ENCODE data around the gene ZNF394.

Gene ZNF394

GRCh38 chr7:99497766-99498545 lies 2.1 kb downstream of the ZNF394 start:
- no peak for TF ChIP-seq CTCF (IDR thresholded peaks at IDR 0.05; ENCODE audit: insufficient read depth, low read depth, low read length, missing control alignments)
- no peak for DNase-seq (ENCODE audit: low read depth)
- peak overlapping the region; percentile 88 for H3K4me3 ChIP-seq (ENCODE audit: low read length)

GRCh38 chr7:99493823-99494222 lies 6.3 kb downstream of the ZNF394 start:
- no peak for TF ChIP-seq CTCF (IDR thresholded peaks at IDR 0.05; ENCODE audit: insufficient read depth, low read depth, low read length, missing control alignments)
- DNase-seq (ENCODE audit: low read depth): no peak
- H3K4me3 ChIP-seq (ENCODE audit: low read length): no peak overlapping the region

- no peak for DNase-seq (ENCODE audit: low read depth)
- no peak overlapping the region for H3K4me3 ChIP-seq (ENCODE audit: low read length)
- TF ChIP-seq CTCF (IDR thresholded peaks at IDR 0.05; ENCODE audit: insufficient read depth, low read depth, low read length, missing control alignments): no peak
These were observed 9.2 kb downstream of the ZNF394 start for GRCh38 chr7:99490878-99491277.

- no peak for TF ChIP-seq CTCF (IDR thresholded peaks at IDR 0.05; ENCODE audit: insufficient read depth, low read depth, low read length, missing control alignments)
- DNase-seq (ENCODE audit: low read depth): no peak
- H3K4me3 ChIP-seq (ENCODE audit: low read length): no peak overlapping the region
These were observed 10.8 kb downstream of the ZNF394 start for GRCh38 chr7:99489235-99489634.

- DNase-seq (ENCODE audit: low read depth): peak; percentile 74
- no peak for TF ChIP-seq CTCF (IDR thresholded peaks at IDR 0.05; ENCODE audit: insufficient read depth, low read depth, low read length, missing control alignments)
- H3K4me3 ChIP-seq (ENCODE audit: low read length): no peak overlapping the region
These were observed 15.0 kb downstream of the ZNF394 start for GRCh38 chr7:99485094-99485493.

- no peak for DNase-seq (ENCODE audit: low read depth)
- no peak overlapping the region for H3K4me3 ChIP-seq (ENCODE audit: low read length)
- TF ChIP-seq CTCF (IDR thresholded peaks at IDR 0.05; ENCODE audit: insufficient read depth, low read depth, low read length, missing control alignments): no peak
These were observed 21.3 kb downstream of the ZNF394 start for GRCh38 chr7:99478464-99479440.

All from epithelial cell of esophagus (primary cell).